Brain microvascular endothelial cell (primary cell): Measurements from ENCODE around the gene SERPINA9.
"Not testable (repeated sequence)": the region's sequence is repeated elsewhere in the genome, so short reads cannot be mapped to it uniquely, and the experiment has no call there.

Experiments
- DNase-seq: peaks from one replicate; pipeline ENCODE4 v3.0.0-alpha.2; 2020
- H3K27ac ChIP-seq: fragments of 250-450 bp; sonication (Bioruptor Pico); 2 replicates; pipeline ENCODE4 v1.5.1; 2020; ENCODE audit warnings: mild to moderate bottlenecking, moderate library complexity
- H3K27me3 ChIP-seq: fragments of 250-450 bp; sonication (Bioruptor Pico); replicated peaks from 2 replicates; pipeline ENCODE4 v1.5.1; 2020; ENCODE audit warnings: mild to moderate bottlenecking
- H3K36me3 ChIP-seq: fragments of 250-450 bp; sonication (Bioruptor Pico); replicated peaks from 2 replicates; pipeline ENCODE4 v1.5.1; 2020; ENCODE audit warnings: mild to moderate bottlenecking
- H3K4me3 ChIP-seq: 2 replicates; pipeline ENCODE4 v1.5.1; 2011; ENCODE audit warnings: low read depth, mild to moderate bottlenecking, control low read depth, low read length, moderate library complexity
- CTCF ChIP-seq: IDR thresholded peaks from 2 replicates; pipeline ENCODE4 v1.5.1; 2011; ENCODE audit warnings: low read depth, mild to moderate bottlenecking, moderate library complexity, low read length, control low read depth, inconsistent platforms; ENCODE audit errors: missing control alignments
- in situ Hi-C: cut with HindIII; loops from 2 replicates; pipeline ENCODE4 v1.10.0; 2017; ENCODE audit warnings: low sequenced_read_pairs, low pct_ligation_motif_present

SERPINA9 gene

GRCh38 chr14:94517641-94518257 is 41.8 kb upstream of the SERPINA9 start:
- Histone ChIP-seq H3K36me3 (no peaks in the 10 kb centered on the region), H3K4me3 (no peak overlapping the region), H3K27ac (no peak overlapping the region), H3K27me3 (no peaks in the 10 kb centered on the region)
- no peak for TF ChIP-seq CTCF
- no peak for DNase-seq
- in situ Hi-C loops: no loop called here

DNA sequence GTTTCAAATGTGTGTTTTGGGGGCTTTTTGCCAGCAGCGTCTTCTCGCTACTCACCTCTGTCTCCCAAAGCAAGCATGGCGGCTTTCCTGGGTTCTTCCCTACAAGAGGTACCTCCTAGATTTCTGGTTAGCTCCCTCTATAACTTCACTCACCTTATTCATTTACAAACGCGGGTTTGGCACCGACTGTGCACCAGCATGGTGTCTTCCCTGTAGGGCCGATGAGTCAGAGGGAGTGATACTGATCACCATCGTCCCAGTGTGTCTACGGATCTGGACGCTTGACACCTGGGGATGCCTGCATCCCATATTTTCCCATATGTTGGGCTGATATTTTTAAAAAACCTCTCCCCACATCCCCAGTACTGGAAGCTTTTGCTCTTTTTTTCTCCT is 41.2 kb upstream of the SERPINA9 start:
- Histone ChIP-seq H3K27me3 (no peaks in the 10 kb centered on the region), H3K27ac (no peak overlapping the region), H3K4me3 (no peak overlapping the region), H3K36me3 (no peaks in the 10 kb centered on the region)
- in situ Hi-C loops: no loop called here
- DNase-seq: no peak
- TF ChIP-seq CTCF: no peak

DNA sequence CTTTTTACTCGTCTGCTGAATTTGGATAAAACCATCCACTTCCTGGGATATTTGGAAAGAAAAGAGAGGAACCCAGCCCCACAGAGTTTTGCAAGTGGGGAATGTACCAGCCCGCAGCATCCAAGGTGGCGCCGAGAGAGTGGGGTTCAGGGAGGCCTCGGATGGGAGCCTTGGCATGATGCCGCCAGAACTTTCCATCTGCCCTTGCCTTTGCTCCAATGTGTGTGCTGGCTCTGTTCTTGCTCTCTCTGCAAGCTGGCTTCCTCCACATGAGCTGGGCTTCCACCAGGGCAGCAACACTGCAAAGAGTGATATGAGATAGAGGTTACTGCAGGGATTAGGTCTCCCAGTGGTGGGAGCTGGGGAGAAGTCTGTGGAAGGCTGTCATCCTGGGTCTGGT is 39.9 kb upstream of the SERPINA9 start:
- H3K27me3 ChIP-seq: no peaks in the 10 kb centered on the region
- TF ChIP-seq CTCF: no peak
- no peak overlapping the region for H3K27ac ChIP-seq
- DNase-seq: no peak
- H3K4me3 ChIP-seq: no peak overlapping the region
- no peaks in the 10 kb centered on the region for H3K36me3 ChIP-seq
- in situ Hi-C loops: no loop called here

DNA sequence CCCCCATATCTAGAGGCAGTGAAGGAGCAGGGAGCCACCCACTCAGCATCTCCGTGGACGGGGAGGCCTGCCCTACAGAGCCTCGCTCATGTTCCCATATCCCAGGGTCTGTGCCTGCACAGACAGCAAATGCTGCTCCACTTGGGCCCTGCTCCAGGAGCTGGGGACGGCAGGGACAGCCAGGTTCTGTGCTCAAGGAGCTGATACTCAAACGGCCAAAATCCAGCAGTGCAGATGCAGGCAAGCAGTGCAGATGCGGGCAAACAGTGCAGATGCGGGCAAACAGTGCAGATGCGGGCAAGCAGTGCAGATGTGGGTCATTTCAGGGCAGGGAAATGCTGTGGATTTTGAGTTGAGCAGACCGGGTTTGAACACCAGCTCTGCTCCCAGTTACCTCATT is 39.4 kb upstream of the SERPINA9 start:
- in situ Hi-C loops: no loop called here
- H3K36me3 ChIP-seq: no peaks in the 10 kb centered on the region
- H3K27me3 ChIP-seq: no peaks in the 10 kb centered on the region
- no peak for TF ChIP-seq CTCF
- no peak overlapping the region for H3K27ac ChIP-seq
- no peak overlapping the region for H3K4me3 ChIP-seq
- no peak for DNase-seq

DNA sequence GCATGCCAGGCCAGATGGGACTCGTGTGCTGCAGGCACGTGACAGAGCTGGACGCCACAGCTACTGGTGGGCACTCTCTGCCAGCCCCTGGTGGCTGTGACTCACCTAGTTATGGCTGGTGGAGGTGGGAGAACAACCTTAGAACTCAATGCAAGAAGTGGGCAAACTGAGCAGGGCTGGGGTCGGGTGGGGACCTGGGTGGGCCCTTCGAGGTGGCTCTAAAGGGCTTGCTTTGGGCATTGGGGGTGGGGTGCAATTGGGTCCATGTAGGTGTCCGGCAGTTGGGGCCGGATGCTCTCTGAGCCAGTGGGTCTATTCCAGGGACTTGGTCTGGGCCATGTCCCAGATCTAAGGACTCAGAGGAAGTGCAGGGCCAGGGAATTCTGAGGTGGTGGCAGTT is 38.4 kb upstream of the SERPINA9 start:
- no peak for DNase-seq
- TF ChIP-seq CTCF: no peak
- Histone ChIP-seq H3K4me3 (no peak overlapping the region), H3K36me3 (no peaks in the 10 kb centered on the region), H3K27ac (no peak overlapping the region), H3K27me3 (no peaks in the 10 kb centered on the region)
- in situ Hi-C loops: no loop called here

DNA sequence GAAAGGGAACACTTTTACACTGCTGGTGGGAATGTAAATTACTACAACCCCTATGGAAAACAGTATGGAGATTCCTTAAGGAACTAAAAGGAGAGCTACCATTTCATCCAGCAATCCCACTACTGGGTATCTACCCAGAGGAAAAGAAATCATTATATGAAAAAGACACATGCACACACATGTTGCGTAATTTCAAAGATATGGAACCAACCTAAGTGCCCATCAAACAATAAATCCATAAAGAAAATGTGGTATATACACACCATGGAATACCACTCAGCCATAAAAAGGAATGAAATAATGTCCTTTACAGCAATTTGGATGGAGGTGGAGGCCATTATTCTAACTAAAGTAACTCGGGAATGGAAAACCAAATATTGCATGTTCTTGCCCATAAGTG is 34.5 kb upstream of the SERPINA9 start:
- H3K36me3 ChIP-seq, H3K27me3 ChIP-seq, H3K27ac ChIP-seq, DNase-seq, in situ Hi-C loops, H3K4me3 ChIP-seq: not testable (repeated sequence)
